ENCODE data around the gene NFRKB. TPM values are rescaled to one million over a fixed set of nuclear protein-coding genes. Genes with fewer than 3 reads are reported as not detected.
"Not testable (repeated sequence)": the region's sequence is repeated elsewhere in the genome, so short reads cannot be mapped to it uniquely, and the experiment has no call there.

NFRKB gene
- total RNA-seq, 1 donor from 2014 or later: 42.1 TPM

- intact Hi-C loops (cut with micrococcal nuclease): loop anchor here (1.0 to 2.0 kb wide), 9 partner anchors 29 to 1022 kb away; partner anchors contain the start of genes APLP2, PRDM10 and SNX19
Observed at GRCh38 chr11:129894278-129895125, 876 bp downstream of the NFRKB start.

GRCh38 chr11:129888451-129888850, 6.9 kb downstream of the NFRKB start:
- intact Hi-C loops (cut with micrococcal nuclease): loop anchor here (1.0 kb wide), 1 partner anchor 244 kb away; no protein-coding TSS in a partner anchor

GRCh38 chr11:129885381-129885780, 10.0 kb downstream of the NFRKB start:
- intact Hi-C loops (cut with micrococcal nuclease): no loop called here

- intact Hi-C loops (cut with micrococcal nuclease): no loop called here
Observed at GRCh38 chr11:129884581-129884980, 10.8 kb downstream of the NFRKB start.

- intact Hi-C loops (cut with micrococcal nuclease): loop anchor here (1.0 kb wide), 1 partner anchor 251 kb away; no protein-coding TSS in a partner anchor
Observed at GRCh38 chr11:129881570-129882170, 13.7 kb downstream of the NFRKB start.

- intact Hi-C loops (cut with micrococcal nuclease): no loop called here
Observed at GRCh38 chr11:129880311-129880710, 15.1 kb downstream of the NFRKB start.

- intact Hi-C loops (cut with micrococcal nuclease): no loop called here
Observed at GRCh38 chr11:129871914-129872313, 23.5 kb downstream of the NFRKB start.

- intact Hi-C loops (cut with micrococcal nuclease): loop anchor here (10.0 kb wide), 1 partner anchor 56 kb away; no protein-coding TSS in a partner anchor
Observed at GRCh38 chr11:129868626-129869025, 26.8 kb downstream of the NFRKB start.

GRCh38 chr11:129866311-129866710, 29.1 kb downstream of the NFRKB start:
- intact Hi-C loops (cut with micrococcal nuclease): loop anchor here (10.0 kb wide), 1 partner anchor 58 kb away; no protein-coding TSS in a partner anchor

- intact Hi-C loops (cut with micrococcal nuclease): loop anchor here (10.0 kb wide), 1 partner anchor 59 kb away; no protein-coding TSS in a partner anchor
Observed at GRCh38 chr11:129865701-129866100, 29.7 kb downstream of the NFRKB start.

GRCh38 chr11:129864811-129865210, 30.6 kb downstream of the NFRKB start:
- intact Hi-C loops (cut with micrococcal nuclease): loop anchor here (10.0 kb wide), 1 partner anchor 60 kb away; no protein-coding TSS in a partner anchor

GRCh38 chr11:129861702-129862522, 33.5 kb downstream of the NFRKB start:
- intact Hi-C loops (cut with micrococcal nuclease): loop anchor here (10.0 kb wide), 1 partner anchor 63 kb away; no protein-coding TSS in a partner anchor

GRCh38 chr11:129856036-129856435, 39.3 kb downstream of the NFRKB start:
- intact Hi-C loops (cut with micrococcal nuclease): no loop called here

- intact Hi-C loops (cut with micrococcal nuclease): loop anchor here (2.0 kb wide), 1 partner anchor 40 kb away; the partner anchor contains the start of gene TMEM45B
Observed at GRCh38 chr11:129855086-129855485, 40.3 kb downstream of the NFRKB start.

- intact Hi-C loops (cut with micrococcal nuclease): loop anchor here (1.0 to 2.0 kb wide), 2 partner anchors 40 to 41 kb away; partner anchors contain the start of genes NFRKB and TMEM45B
Observed at GRCh38 chr11:129854232-129854805, 41.1 kb downstream of the NFRKB start.

- intact Hi-C loops (cut with micrococcal nuclease): loop anchor here (1.0 to 2.0 kb wide), 4 partner anchors 11 to 150 kb away; partner anchors contain the start of genes NFRKB and TMEM45B
Observed at GRCh38 chr11:129853518-129854231, 41.7 kb downstream of the NFRKB start.

- intact Hi-C loops (cut with micrococcal nuclease): no loop called here
Observed at GRCh38 chr11:129852125-129852740, 43.1 kb downstream of the NFRKB start.

- intact Hi-C loops (cut with micrococcal nuclease): no loop called here
Observed at GRCh38 chr11:129849447-129850130, 45.8 kb downstream of the NFRKB start.

- intact Hi-C loops (cut with micrococcal nuclease): not testable (repeated sequence)
Observed at GRCh38 chr11:129847361-129847760, 48.0 kb downstream of the NFRKB start.

All from T-helper 1 cell treated with Interleukin-12 subunit alpha and Interleukin-12 subunit beta and Interleukin-4 antibody, amounts not matched to agents 30 ng/mL and 1 ng/mL, for 36 hours (primary cell).